AG04449 (cell line): Measurements from ENCODE around the gene SNORC.

Experiments used
- CTCF ChIA-PET: fragments of 350-600 bp; formaldehyde crosslinking; extraction: SDS; loops from one replicate; lab custom pipeline; 2021; ENCODE audit warnings: antibody characterized with exemption; lab: Yijun Ruan, JAX
- POLR2A ChIA-PET: fragments of 400-600, 350-600 bp; formaldehyde crosslinking; extraction: SDS; loops from one replicate; lab custom pipeline; 2020; ENCODE audit warnings: antibody characterized with exemption, inconsistent platforms; lab: Yijun Ruan, JAX
- DNase-seq: peaks from one replicate; pipeline ENCODE4 v3.0.0-alpha.2; 2010; ENCODE audit warnings: low read depth, low spot score
- H3K4me3 ChIP-seq: 2 replicates; pipeline ENCODE4 v1.5.1; 2011; ENCODE audit warnings: low read depth, mild to moderate bottlenecking, control low read depth, low read length
- CTCF ChIP-seq: IDR thresholded peaks from one replicate; pipeline ENCODE4 v1.5.1; 2011; ENCODE audit warnings: mild to moderate bottlenecking, moderate library complexity, low read length, control low read depth, inconsistent platforms; ENCODE audit not compliant: insufficient read depth; ENCODE audit errors: missing control alignments

Gene SNORC

GRCh38 chr2:232896111-232896510 is 26.0 kb downstream of the SNORC start:
- H3K4me3 ChIP-seq, result no peak overlapping the region
- no peak for TF ChIP-seq CTCF
- ChIA-PET POLR2A (no interaction called here), CTCF (interaction anchor here (0.7 kb wide), 1 partner anchor 9 kb away, joined by 3 read pairs; no protein-coding TSS in a partner anchor)
- DNase-seq, result no peak

- POLR2A ChIA-PET, result no interaction called here
- CTCF ChIA-PET, result no interaction called here
- DNase-seq, result no peak
- no peak for TF ChIP-seq CTCF
- no peak overlapping the region for H3K4me3 ChIP-seq
Observed at GRCh38 chr2:232896720-232897597, 26.9 kb downstream of the SNORC start.

GRCh38 chr2:232897598-232898408 is 27.7 kb downstream of the SNORC start:
- ChIA-PET CTCF (interaction anchor here (1.2 kb wide), 2 partner anchors 157 to 353 kb away, joined by 3 to 4 read pairs; no protein-coding TSS in a partner anchor), POLR2A (no interaction called here)
- H3K4me3 ChIP-seq, result no peak overlapping the region
- TF ChIP-seq CTCF, result no peak
- no peak for DNase-seq

GRCh38 chr2:232898592-232899543 is 28.8 kb downstream of the SNORC start:
- H3K4me3 ChIP-seq, result no peak overlapping the region
- POLR2A ChIA-PET, result no interaction called here
- TF ChIP-seq CTCF, result no peak
- CTCF ChIA-PET, result interaction anchor here (1.2 kb wide), 2 partner anchors 156 to 352 kb away, joined by 3 to 4 read pairs; no protein-coding TSS in a partner anchor
- DNase-seq, result no peak

- CTCF ChIA-PET, result no interaction called here
- H3K4me3 ChIP-seq, result no peak overlapping the region
- no peak for TF ChIP-seq CTCF
- POLR2A ChIA-PET, result no interaction called here
- no peak for DNase-seq
Observed at GRCh38 chr2:232900811-232901735, 31.0 kb downstream of the SNORC start.
